NB4 (cell line): Measurements from ENCODE around the gene CMC2.

ENCODE experiments used
- POLR2A ChIP-seq: IDR thresholded peaks from 2 replicates; pipeline ENCODE4 v1.6.1; 2011; ENCODE audit warnings: mild to moderate bottlenecking; ENCODE audit not compliant: insufficient read length; ENCODE audit errors: extremely low read depth
- TF ChIP-seq, protein P1 (sequence below): IDR thresholded peaks from one replicate; pipeline ENCODE4 v1.5.1; 2012; ENCODE audit warnings: low read depth, low read length

DNA sequence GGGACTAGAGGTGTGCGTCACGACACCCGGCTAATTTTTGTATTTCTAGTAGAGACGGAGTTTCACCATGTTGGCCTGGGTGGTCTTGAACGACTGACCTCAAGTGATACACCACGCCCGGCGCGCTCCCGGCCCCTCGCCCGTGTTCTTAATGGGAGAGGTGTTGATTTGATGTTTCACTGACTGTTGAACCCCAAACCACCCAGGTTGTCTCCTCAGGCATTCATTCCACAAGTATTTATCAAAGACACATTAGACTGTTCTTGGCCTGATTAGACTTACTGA is 1.8 kb upstream of the CMC2 start:
- TF ChIP-seq POLR2A, result no peak
- TF ChIP-seq, protein P1, sequence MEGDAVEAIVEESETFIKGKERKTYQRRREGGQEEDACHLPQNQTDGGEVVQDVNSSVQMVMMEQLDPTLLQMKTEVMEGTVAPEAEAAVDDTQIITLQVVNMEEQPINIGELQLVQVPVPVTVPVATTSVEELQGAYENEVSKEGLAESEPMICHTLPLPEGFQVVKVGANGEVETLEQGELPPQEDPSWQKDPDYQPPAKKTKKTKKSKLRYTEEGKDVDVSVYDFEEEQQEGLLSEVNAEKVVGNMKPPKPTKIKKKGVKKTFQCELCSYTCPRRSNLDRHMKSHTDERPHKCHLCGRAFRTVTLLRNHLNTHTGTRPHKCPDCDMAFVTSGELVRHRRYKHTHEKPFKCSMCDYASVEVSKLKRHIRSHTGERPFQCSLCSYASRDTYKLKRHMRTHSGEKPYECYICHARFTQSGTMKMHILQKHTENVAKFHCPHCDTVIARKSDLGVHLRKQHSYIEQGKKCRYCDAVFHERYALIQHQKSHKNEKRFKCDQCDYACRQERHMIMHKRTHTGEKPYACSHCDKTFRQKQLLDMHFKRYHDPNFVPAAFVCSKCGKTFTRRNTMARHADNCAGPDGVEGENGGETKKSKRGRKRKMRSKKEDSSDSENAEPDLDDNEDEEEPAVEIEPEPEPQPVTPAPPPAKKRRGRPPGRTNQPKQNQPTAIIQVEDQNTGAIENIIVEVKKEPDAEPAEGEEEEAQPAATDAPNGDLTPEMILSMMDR, result no peak
